Liver (tissue), 9 donors: ENCODE data around the gene COCH. TPM values are rescaled to one million over a fixed set of nuclear protein-coding genes. Genes with fewer than 3 reads are reported as not detected.

Experiments
- DNase-seq: peaks from one replicate; pipeline ENCODE4 v3.0.0-alpha.2; 2017; ENCODE audit warnings: low spot score
- H3K27ac ChIP-seq, 2 donors: one replicate each; pipeline ENCODE4 v1.7.0; 2013; ENCODE audit warnings: inconsistent platforms in 2 of 2, low read length in 2 of 2, control low read depth in 1 of 2, low read depth in 1 of 2, mild to moderate bottlenecking in 1 of 2
- H3K27me3 ChIP-seq, 4 donors: one replicate each; pipeline versions ENCODE4 v1.6.1 to v1.7.0; 2013; ENCODE audit warnings: low read length in 3 of 4, inconsistent platforms in 1 of 4, mild to moderate bottlenecking in 1 of 4, moderate library complexity in 1 of 4; ENCODE audit not compliant: control insufficient read depth in 4 of 4, insufficient read depth in 4 of 4
- H3K36me3 ChIP-seq, 4 donors: one replicate each; pipeline versions ENCODE4 v1.6.1 to v1.7.0; 2013; ENCODE audit warnings: low read length in 3 of 4, mild to moderate bottlenecking in 3 of 4, low read depth in 1 of 4, moderate library complexity in 1 of 4; ENCODE audit not compliant: control insufficient read depth in 4 of 4, insufficient read depth in 3 of 4
- H3K4me1 ChIP-seq, 4 donors: one replicate each; pipeline versions ENCODE4 v1.6.1 to v1.7.0; 2013; ENCODE audit warnings: low read length in 3 of 4, mild to moderate bottlenecking in 3 of 4, moderate library complexity in 1 of 4; ENCODE audit not compliant: control insufficient read depth in 4 of 4, insufficient read depth in 4 of 4
- H3K4me3 ChIP-seq, 3 donors: one replicate each; pipeline versions ENCODE4 v1.6.1 to v1.7.0; 2013; ENCODE audit warnings: low read length in 3 of 3, control low read depth in 1 of 3, low read depth in 1 of 3, mild to moderate bottlenecking in 1 of 3
- H3K9ac ChIP-seq, 2 donors: one replicate each; pipeline ENCODE4 v1.7.0; 2013; ENCODE audit warnings: low read length in 2 of 2, mild to moderate bottlenecking in 2 of 2, moderate library complexity in 2 of 2, control low read depth in 1 of 2, low read depth in 1 of 2
- H3K9me3 ChIP-seq, 4 donors: one replicate each; pipeline versions ENCODE4 v1.6.1 to v1.7.0; 2013; ENCODE audit warnings: low read length in 3 of 4; ENCODE audit not compliant: control insufficient read depth in 4 of 4
- ATF3 ChIP-seq: IDR thresholded peaks from 2 replicates; pipeline ENCODE4 v1.6.1; 2016; ENCODE audit warnings: antibody characterized with exemption
- CTCF ChIP-seq: fragments of 150-350 bp; IDR thresholded peaks from 2 replicates; pipeline ENCODE4 v1.5.1; 2017; ENCODE audit warnings: improper control_type of control experiment, low read depth, low read length; ENCODE audit not compliant: missing input control
- EGR1 ChIP-seq, 2 donors: IDR thresholded peaks; 2 replicates each; pipeline ENCODE4 v1.6.1; 2016 to 2018; ENCODE audit warnings: antibody characterized with exemption in 2 of 2, low read depth in 2 of 2
- FOXA1 ChIP-seq: IDR thresholded peaks from 2 replicates; pipeline ENCODE4 v1.6.1; 2016; ENCODE audit warnings: antibody characterized with exemption
- FOXA2 ChIP-seq: IDR thresholded peaks from 2 replicates; pipeline ENCODE4 v1.6.1; 2016; ENCODE audit warnings: antibody characterized with exemption
- GABPA ChIP-seq, 2 donors: IDR thresholded peaks in 1 of 2; conservative IDR thresholded peaks in 1 of 2; 2 replicates each; pipeline ENCODE4 v1.6.1; 2016; ENCODE audit warnings: antibody characterized with exemption in 2 of 2, mild to moderate bottlenecking in 1 of 2, moderate library complexity in 1 of 2
- HNF4A ChIP-seq, 2 donors: conservative IDR thresholded peaks; 2 replicates each; pipeline ENCODE4 v1.6.1; 2016; ENCODE audit warnings: antibody characterized with exemption in 2 of 2, mild to moderate bottlenecking in 2 of 2
- HNF4G ChIP-seq: IDR thresholded peaks from 2 replicates; pipeline ENCODE4 v1.6.1; 2016; ENCODE audit warnings: antibody characterized with exemption
- JUND ChIP-seq, 2 donors: IDR thresholded peaks; 2 replicates each; pipeline ENCODE4 v1.6.1; 2016; ENCODE audit warnings: antibody characterized with exemption in 2 of 2
- MAX ChIP-seq: IDR thresholded peaks from 2 replicates; pipeline ENCODE4 v1.6.1; 2016; ENCODE audit warnings: antibody characterized with exemption
- NR2F2 ChIP-seq: IDR thresholded peaks from 2 replicates; pipeline ENCODE4 v1.6.1; 2016; ENCODE audit warnings: antibody characterized with exemption
- RAD21 ChIP-seq, 2 donors: IDR thresholded peaks; 2 replicates each; pipeline ENCODE4 v1.6.1; 2016; ENCODE audit warnings: antibody characterized with exemption in 2 of 2, mild to moderate bottlenecking in 2 of 2
- REST ChIP-seq: IDR thresholded peaks from 2 replicates; pipeline ENCODE4 v1.6.1; 2016; ENCODE audit warnings: antibody characterized with exemption, mild to moderate bottlenecking
- RXRA ChIP-seq, 2 donors: IDR thresholded peaks; 2 replicates each; pipeline ENCODE4 v1.6.1; 2017 to 2018; ENCODE audit warnings: antibody characterized with exemption in 2 of 2, mild to moderate bottlenecking in 1 of 2
- SP1 ChIP-seq: IDR thresholded peaks from 2 replicates; pipeline ENCODE4 v1.6.1; 2018; ENCODE audit warnings: antibody characterized with exemption, mild to moderate bottlenecking
- TAF1 ChIP-seq: conservative IDR thresholded peaks from 2 replicates; pipeline ENCODE4 v1.6.1; 2016; ENCODE audit warnings: antibody characterized with exemption, mild to moderate bottlenecking
- YY1 ChIP-seq: IDR thresholded peaks from 2 replicates; pipeline ENCODE4 v1.6.1; 2016; ENCODE audit warnings: antibody characterized with exemption, mild to moderate bottlenecking
- ZBTB33 ChIP-seq: IDR thresholded peaks from 2 replicates; pipeline ENCODE4 v1.6.1; 2016; ENCODE audit warnings: antibody characterized with exemption
- polyA plus RNA-seq, 2 donors: library from polyadenylated mRNA; stranded (reverse) in 1 of 2; unstranded in 1 of 2; fragments of 200-250 nt in 1 of 2; fragments of >200 nt in 1 of 2; fragmentation: Nextera tagmentation in 1 of 2; extraction: Ambion mirVana in 1 of 2; gene quantifications; one replicate each; pipeline versions ENCODE4 v1.2.1 to v1.2.3, GENCODE V29; 2013 to 2015
- total RNA-seq, 2 donors: library from RNA; depleted of rRNA; stranded (reverse); fragments of >200 nt; gene quantifications; one replicate each; pipeline ENCODE4 v1.2.3, GENCODE V29; 2014
- donor health status: healthy.
- donor health status: healthy.
- donor health status: healthy.
- donor health status: healthy.
- donor health status: healthy.

Gene COCH
- total and polyA plus RNA-seq, 4 donors = 0.33 to 2.5 (median 0.49) TPM

- no peak overlapping the region for H3K9ac ChIP-seq
- no peak overlapping the region for H3K27ac ChIP-seq
- H3K4me3 ChIP-seq = no peak overlapping the region
- TF ChIP-seq HNF4A (conservative IDR thresholded peaks at IDR 0.05) (no peak), FOXA1 (no peak), NR2F2 (no peak), REST (no peak), GABPA (IDR thresholded peaks at IDR 0.05 in 1 of 2, conservative IDR thresholded peaks at IDR 0.05 in 1 of 2) (no peak), CTCF (no peak), RXRA (IDR thresholded peaks at IDR 0.05) (no peak), RAD21 (IDR thresholded peaks at IDR 0.05) (no peak), FOXA2 (no peak), ATF3 (no peak), HNF4G (no peak), JUND (IDR thresholded peaks at IDR 0.05) (no peak), TAF1 (no peak), EGR1 (IDR thresholded peaks at IDR 0.05; ENCODE audit: low read depth in 2 of 2) (no peak), SP1 (no peak), YY1 (no peak), ZBTB33 (no peak)
- H3K27me3 ChIP-seq = no peaks in the 10 kb centered on the region
- no peaks in the 10 kb centered on the region for H3K9me3 ChIP-seq
- DNase-seq = no peak
- peaks cover 0 to 5% (median 3%) of the 10 kb centered on the region in 4 donors for H3K4me1 ChIP-seq
- no peaks in the 10 kb centered on the region for H3K36me3 ChIP-seq
Measured at GRCh38 chr14:30853946-30854345, 20.4 kb upstream of the COCH start.

GRCh38 chr14:30854492-30854891 is 19.9 kb upstream of the COCH start:
- Histone ChIP-seq H3K9ac (no peak overlapping the region), H3K9me3 (no peaks in the 10 kb centered on the region), H3K27me3 (no peaks in the 10 kb centered on the region), H3K36me3 (no peaks in the 10 kb centered on the region), H3K4me3 (no peak overlapping the region), H3K4me1 (no peaks in the 10 kb centered on the region), H3K27ac (no peak overlapping the region)
- TF ChIP-seq HNF4A (conservative IDR thresholded peaks at IDR 0.05) (no peak), REST (no peak), ATF3 (no peak), RAD21 (IDR thresholded peaks at IDR 0.05) (no peak), RXRA (IDR thresholded peaks at IDR 0.05) (no peak), SP1 (no peak), TAF1 (no peak), JUND (IDR thresholded peaks at IDR 0.05) (no peak), MAX (no peak), FOXA2 (no peak), ZBTB33 (no peak), NR2F2 (no peak), YY1 (no peak), GABPA (IDR thresholded peaks at IDR 0.05 in 1 of 2, conservative IDR thresholded peaks at IDR 0.05 in 1 of 2) (no peak), EGR1 (IDR thresholded peaks at IDR 0.05; ENCODE audit: low read depth in 2 of 2) (no peak)
- DNase-seq = no peak
